ENCODE results near the gene DCC. TPM values are rescaled to one million over a fixed set of nuclear protein-coding genes. Genes with fewer than 3 reads are reported as not detected.

Gene DCC
- total RNA-seq, 4 donors from 2014 or later: 0.13 TPM; not detected in 3

DNA sequence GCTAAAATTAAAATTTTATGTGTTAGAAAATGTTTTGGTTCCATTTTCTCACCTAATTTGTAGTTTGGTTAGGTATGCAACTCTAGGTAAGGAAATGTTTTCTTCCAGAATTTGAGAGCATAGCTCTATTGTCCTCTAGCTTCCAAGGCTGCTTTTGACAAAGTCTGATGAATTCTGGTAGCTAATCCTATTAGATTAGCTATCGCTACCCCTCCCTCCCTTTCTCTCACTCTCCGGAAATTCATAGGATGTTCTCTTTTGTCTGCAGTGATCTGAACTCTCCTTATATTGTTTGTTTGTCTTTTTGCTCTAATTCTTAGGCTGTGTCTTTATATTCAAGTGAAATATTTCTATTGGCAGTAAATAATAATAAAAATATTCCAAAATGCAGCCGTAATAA lies 382.9 kb downstream of the DCC start:
- intact Hi-C loops (cut with DNase I; ENCODE audit: low total_unique reads): no loop called here
- no peak for DNase-seq (ENCODE audit: low spot score in 2 of 2)
- H3K4me3 ChIP-seq (ENCODE audit: low read depth, poor library complexity, severe bottlenecking): no peak overlapping the region
- TF ChIP-seq, protein P1, sequence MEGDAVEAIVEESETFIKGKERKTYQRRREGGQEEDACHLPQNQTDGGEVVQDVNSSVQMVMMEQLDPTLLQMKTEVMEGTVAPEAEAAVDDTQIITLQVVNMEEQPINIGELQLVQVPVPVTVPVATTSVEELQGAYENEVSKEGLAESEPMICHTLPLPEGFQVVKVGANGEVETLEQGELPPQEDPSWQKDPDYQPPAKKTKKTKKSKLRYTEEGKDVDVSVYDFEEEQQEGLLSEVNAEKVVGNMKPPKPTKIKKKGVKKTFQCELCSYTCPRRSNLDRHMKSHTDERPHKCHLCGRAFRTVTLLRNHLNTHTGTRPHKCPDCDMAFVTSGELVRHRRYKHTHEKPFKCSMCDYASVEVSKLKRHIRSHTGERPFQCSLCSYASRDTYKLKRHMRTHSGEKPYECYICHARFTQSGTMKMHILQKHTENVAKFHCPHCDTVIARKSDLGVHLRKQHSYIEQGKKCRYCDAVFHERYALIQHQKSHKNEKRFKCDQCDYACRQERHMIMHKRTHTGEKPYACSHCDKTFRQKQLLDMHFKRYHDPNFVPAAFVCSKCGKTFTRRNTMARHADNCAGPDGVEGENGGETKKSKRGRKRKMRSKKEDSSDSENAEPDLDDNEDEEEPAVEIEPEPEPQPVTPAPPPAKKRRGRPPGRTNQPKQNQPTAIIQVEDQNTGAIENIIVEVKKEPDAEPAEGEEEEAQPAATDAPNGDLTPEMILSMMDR (IDR thresholded peaks at IDR 0.05): no peak
- no peak for TF ChIP-seq POLR2A (IDR thresholded peaks at IDR 0.05)
- 92% methylated on average over 3 of the region's 3 CpGs for WGBS, 2 donors

DNA sequence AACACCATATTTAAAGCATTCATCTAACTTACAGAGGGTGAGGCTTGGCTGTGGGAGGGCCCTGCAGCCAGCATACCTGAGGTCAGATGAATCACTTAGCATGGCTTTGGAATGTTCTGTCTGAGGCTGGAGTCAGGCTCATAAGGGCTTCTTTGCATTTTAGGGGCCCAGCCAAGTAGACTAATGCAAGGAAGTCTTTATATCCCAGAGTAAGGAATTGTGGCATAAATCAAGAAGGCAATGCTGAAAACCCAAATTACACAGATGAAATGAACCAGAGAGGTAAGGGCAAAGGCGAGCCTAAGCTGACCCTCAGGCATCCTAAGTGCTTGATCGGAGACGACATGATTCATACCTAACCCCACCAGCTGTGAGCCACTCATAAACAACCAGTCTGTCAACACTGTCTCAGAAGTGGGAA lies 383.6 kb downstream of the DCC start:
- TF ChIP-seq, protein P1 (IDR thresholded peaks at IDR 0.05): no peak
- WGBS, 2 donors: 26 to 28% methylated on average over 3 of the region's 3 CpGs
- intact Hi-C loops (cut with DNase I; ENCODE audit: low total_unique reads): no loop called here

DNA sequence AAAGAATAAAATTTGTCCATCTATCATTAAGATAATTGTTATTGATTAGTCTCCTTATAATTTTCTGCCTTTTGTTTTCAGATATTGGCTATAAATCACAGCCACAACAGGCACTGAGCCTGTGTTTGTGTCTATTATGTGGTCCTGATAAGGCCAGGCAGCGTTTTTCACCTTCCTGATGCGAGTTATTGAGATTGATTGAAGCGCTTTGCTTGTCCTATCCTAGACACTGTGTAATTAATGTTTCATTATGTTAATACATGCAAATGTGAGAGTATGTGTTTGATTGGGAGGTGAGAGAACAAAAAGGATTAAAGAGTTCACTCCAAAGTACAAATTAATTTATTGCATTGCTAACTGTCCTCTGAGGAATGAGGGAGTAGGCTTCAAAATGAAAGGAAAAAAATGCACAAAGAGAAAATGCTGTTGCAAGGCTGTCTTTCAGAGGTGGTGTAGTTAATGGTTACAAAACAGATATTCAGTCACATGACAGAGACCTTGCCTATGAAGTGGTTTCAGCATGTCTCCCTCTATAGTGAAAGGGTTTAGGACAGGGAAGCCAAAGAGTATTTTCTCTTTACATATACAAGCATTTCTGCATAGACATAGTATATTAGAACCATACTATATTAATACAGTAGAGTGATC lies 391.1 kb downstream of the DCC start:
- no peak for TF ChIP-seq POLR2A (IDR thresholded peaks at IDR 0.05)
- TF ChIP-seq, protein P1 (IDR thresholded peaks at IDR 0.05): no peak
- intact Hi-C loops (cut with DNase I; ENCODE audit: low total_unique reads): no loop called here
- 81 to 83% methylated on average over 3 of the region's 3 CpGs for WGBS, 2 donors
- no peak for DNase-seq (ENCODE audit: low spot score in 2 of 2)
- H3K4me3 ChIP-seq (ENCODE audit: low read depth, poor library complexity, severe bottlenecking): no peak overlapping the region

More for the DNA sequence above, 383.6 kb downstream of the DCC start:
- no peak overlapping the region for H3K4me3 ChIP-seq (ENCODE audit: low read depth, poor library complexity, severe bottlenecking)
- no peak for DNase-seq (ENCODE audit: low spot score in 2 of 2)

DNA sequence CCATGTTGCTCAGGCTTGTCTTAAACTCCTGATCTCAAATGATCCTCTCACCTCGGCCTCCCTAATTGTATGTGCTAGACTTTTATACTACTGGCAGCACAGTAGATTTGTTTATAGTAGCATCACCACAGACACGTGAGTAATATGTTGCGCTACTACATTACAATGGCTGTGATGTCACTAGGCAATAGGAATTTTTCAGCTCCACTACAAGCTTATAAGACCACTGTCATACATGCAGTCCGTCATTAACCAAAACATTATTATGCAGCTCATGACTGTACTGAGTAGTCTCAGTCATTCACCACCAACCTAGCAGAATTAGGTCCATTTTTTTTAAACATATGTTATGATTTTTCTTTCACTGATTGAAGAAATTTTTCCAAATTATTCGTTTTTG lies 398.9 kb downstream of the DCC start:
- intact Hi-C loops (cut with DNase I; ENCODE audit: low total_unique reads): no loop called here
- H3K4me3 ChIP-seq (ENCODE audit: low read depth, poor library complexity, severe bottlenecking): no peak overlapping the region
- DNase-seq (ENCODE audit: low spot score in 2 of 2): no peak
- no peak for TF ChIP-seq POLR2A (IDR thresholded peaks at IDR 0.05)
- TF ChIP-seq, protein P1 (IDR thresholded peaks at IDR 0.05): no peak
- WGBS, 2 donors: 84 to 86% methylated on average over 5 of the region's 5 CpGs

DNA sequence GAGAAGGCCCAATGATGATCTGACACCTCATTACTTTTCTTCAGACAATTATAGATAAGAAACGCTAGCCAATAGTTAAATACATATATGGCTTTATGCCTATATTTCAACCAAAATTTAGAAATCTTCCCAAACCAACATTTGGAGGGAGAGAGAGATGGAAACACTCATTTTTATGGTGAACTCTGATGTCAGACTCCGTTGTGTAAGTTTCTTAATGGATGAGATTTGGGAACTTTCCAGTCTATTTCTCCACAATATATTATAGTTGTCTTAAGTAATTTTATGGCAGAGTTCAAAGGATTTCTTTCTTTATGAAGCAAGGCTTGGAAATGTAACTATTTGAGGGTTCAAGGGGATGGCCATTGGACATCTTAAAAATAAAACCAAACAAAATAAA lies 407.0 kb downstream of the DCC start:
- H3K4me3 ChIP-seq (ENCODE audit: low read depth, poor library complexity, severe bottlenecking): no peak overlapping the region
- DNase-seq (ENCODE audit: low spot score in 2 of 2): no peak
- intact Hi-C loops (cut with DNase I; ENCODE audit: low total_unique reads): no loop called here
- no peak for TF ChIP-seq POLR2A (IDR thresholded peaks at IDR 0.05)
- TF ChIP-seq, protein P1 (IDR thresholded peaks at IDR 0.05): no peak
- WGBS, 2 donors: 70 to 75% methylated on average over 2 of the region's 2 CpGs

DNA sequence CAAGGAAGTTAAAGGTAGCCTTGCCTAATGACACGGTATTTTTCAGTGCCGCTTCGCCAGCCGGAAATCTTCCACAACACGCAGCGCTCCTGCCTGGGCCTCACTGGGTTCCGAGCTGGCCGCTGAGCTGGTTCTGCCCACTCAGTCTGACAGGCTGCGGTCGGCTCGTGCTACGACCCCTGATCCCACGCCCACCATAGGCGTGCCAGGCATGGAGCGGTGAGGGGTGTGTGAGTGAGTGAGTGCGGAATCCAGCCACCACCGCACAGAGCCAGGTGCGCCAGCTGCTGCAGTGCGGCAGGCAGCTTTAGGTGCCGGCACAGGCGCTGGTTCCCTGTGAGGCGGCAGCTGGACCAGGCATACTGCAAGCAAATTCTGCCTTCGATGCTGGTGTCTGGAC lies 407.9 kb downstream of the DCC start:
- DNase-seq (ENCODE audit: low spot score in 2 of 2): no peak
- 93 to 97% methylated on average over 23 of the region's 23 CpGs for WGBS, 2 donors
- intact Hi-C loops (cut with DNase I; ENCODE audit: low total_unique reads): no loop called here
- no peak overlapping the region for H3K4me3 ChIP-seq (ENCODE audit: low read depth, poor library complexity, severe bottlenecking)
- TF ChIP-seq, protein P1 (IDR thresholded peaks at IDR 0.05): no peak
- no peak for TF ChIP-seq POLR2A (IDR thresholded peaks at IDR 0.05)
